WTC11 (cell line): ENCODE data around the gene PNMA8B. TPM values are rescaled to one million over a fixed set of nuclear protein-coding genes. Genes with fewer than 3 reads are reported as not detected.

ENCODE experiments used
- ATAC-seq: fragments of 200-7000 bp; cut with Tn5 transposase; 2 replicates; pipeline ENCODE4 v1.10.0; 2021; ENCODE audit warnings: mild to moderate bottlenecking, moderate library complexity
- CTCF ChIA-PET: fragments of 300-600 bp; sonication (Branson Sonifier 250); formaldehyde crosslinking; loops from one replicate; lab custom pipeline; 2021; ENCODE audit warnings: antibody characterized with exemption; lab: Charles Lee
- POLR2A ChIA-PET: fragments of 350-600 bp; sonication (Branson Sonifier 250); formaldehyde crosslinking; loops from one replicate; lab custom pipeline; 2021; ENCODE audit warnings: antibody characterized with exemption; lab: Charles Lee
- DNase-seq: peaks from one replicate; pipeline ENCODE4 v3.0.0; 2021; ENCODE audit warnings: low spot score
- H3K27ac Mint-ChIP-seq: 2 replicates; pipeline ENCODE4 v1.8.0; 2021; ENCODE audit warnings: mixed read lengths
- H3K27me3 Mint-ChIP-seq: 2 replicates; pipeline ENCODE4 v1.8.0; 2021; ENCODE audit warnings: low read depth, mild to moderate bottlenecking, moderate library complexity, mixed read lengths
- H3K36me3 Mint-ChIP-seq: 2 replicates; pipeline ENCODE4 v1.8.0; 2021; ENCODE audit warnings: mixed read lengths
- H3K4me1 Mint-ChIP-seq: 2 replicates; pipeline ENCODE4 v1.8.0; 2022; ENCODE audit warnings: mixed read lengths
- H3K4me3 Mint-ChIP-seq: 2 replicates; pipeline ENCODE4 v1.8.0; 2021; ENCODE audit warnings: mild to moderate bottlenecking, moderate library complexity, mixed read lengths
- H3K9me3 Mint-ChIP-seq: 2 replicates; pipeline ENCODE4 v1.8.0; 2021; ENCODE audit warnings: mixed read lengths
- ETV6 ChIP-seq: sonication (generic); formaldehyde crosslinking; IDR thresholded peaks from 2 replicates; pipeline ENCODE4 v1.8.1; 2022; ENCODE audit warnings: mild to moderate bottlenecking, missing genetic modification reagents
- FOXJ3 ChIP-seq: sonication (generic); formaldehyde crosslinking; IDR thresholded peaks from 2 replicates; pipeline ENCODE4 v1.9.0; 2021; ENCODE audit warnings: missing genetic modification reagents, mild to moderate bottlenecking, borderline replicate concordance
- FOXP1 ChIP-seq: sonication (generic); formaldehyde crosslinking; IDR thresholded peaks from 2 replicates; pipeline ENCODE4 v1.8.0; 2022; ENCODE audit warnings: missing genetic modification reagents, mild to moderate bottlenecking, moderate library complexity, borderline replicate concordance
- GABPB1 ChIP-seq: sonication (generic); formaldehyde crosslinking; IDR thresholded peaks from 2 replicates; pipeline ENCODE4 v1.8.1; 2023; ENCODE audit warnings: mild to moderate bottlenecking, missing genetic modification reagents
- GTF2I ChIP-seq: fragments of 250-450 bp; sonication (Bioruptor Pico); conservative IDR thresholded peaks from 2 replicates; pipeline ENCODE4 v1.4.0; 2021; ENCODE audit warnings: mild to moderate bottlenecking
- IRF2 ChIP-seq: sonication (generic); formaldehyde crosslinking; IDR thresholded peaks from 2 replicates; pipeline ENCODE4 v1.8.0; 2022; ENCODE audit warnings: low read depth, missing genetic modification reagents, borderline replicate concordance
- KAT7 ChIP-seq: sonication (generic); formaldehyde crosslinking; IDR thresholded peaks from 2 replicates; pipeline ENCODE4 v1.8.1; 2023; ENCODE audit warnings: missing genetic modification reagents, mild to moderate bottlenecking, borderline replicate concordance
- OVOL2 ChIP-seq: fragments of 250-450 bp; sonication (Bioruptor Pico); IDR thresholded peaks from 2 replicates; pipeline ENCODE4 v1.9.0; 2021; ENCODE audit warnings: mild to moderate bottlenecking, borderline replicate concordance
- RELA ChIP-seq: sonication (generic); formaldehyde crosslinking; IDR thresholded peaks from 2 replicates; pipeline ENCODE4 v1.8.1; 2022; ENCODE audit warnings: missing genetic modification reagents, mild to moderate bottlenecking, borderline replicate concordance
- TCF7 ChIP-seq: sonication (generic); formaldehyde crosslinking; IDR thresholded peaks from 2 replicates; pipeline ENCODE4 v1.8.0; 2022; ENCODE audit warnings: mild to moderate bottlenecking, low read depth, missing genetic modification reagents, moderate library complexity
- ZNF263 ChIP-seq: sonication (generic); formaldehyde crosslinking; IDR thresholded peaks from 2 replicates; pipeline ENCODE4 v1.8.1; 2022; ENCODE audit warnings: low read depth, mild to moderate bottlenecking, moderate library complexity, missing genetic modification reagents
- ZNF416 ChIP-seq: fragments of 250-450 bp; sonication (Bioruptor Pico); IDR thresholded peaks from 2 replicates; pipeline ENCODE4 v1.9.0; 2021; ENCODE audit warnings: mild to moderate bottlenecking, inconsistent platforms
- total RNA-seq: library from RNA; stranded (reverse); gene quantifications from 3 replicates; pipeline ENCODE4 v1.2.3, GENCODE V29; 2021
- TF ChIP-seq, protein P1 (sequence below): sonication (generic); formaldehyde crosslinking; IDR thresholded peaks from 2 replicates; pipeline ENCODE4 v1.8.0; 2023; ENCODE audit warnings: missing genetic modification reagents, mild to moderate bottlenecking, borderline replicate concordance
- TF ChIP-seq, protein P2 (sequence below): sonication (generic); formaldehyde crosslinking; IDR thresholded peaks from 2 replicates; pipeline ENCODE4 v1.8.1; 2022; ENCODE audit warnings: mild to moderate bottlenecking, missing genetic modification reagents, moderate library complexity, borderline replicate concordance
- TF ChIP-seq, protein P3 (sequence below): sonication (generic); formaldehyde crosslinking; IDR thresholded peaks from 2 replicates; pipeline ENCODE4 v1.8.1; 2023; ENCODE audit warnings: mild to moderate bottlenecking, missing genetic modification reagents, moderate library complexity
- TF ChIP-seq, protein P4 (sequence below): sonication (generic); formaldehyde crosslinking; conservative IDR thresholded peaks from 2 replicates; pipeline ENCODE4 v1.8.1; 2022; ENCODE audit warnings: mild to moderate bottlenecking, missing genetic modification reagents
- TF ChIP-seq, protein P5 (sequence below): sonication (generic); formaldehyde crosslinking; IDR thresholded peaks from 2 replicates; pipeline ENCODE4 v1.8.1; 2022; ENCODE audit warnings: missing genetic modification reagents, borderline replicate concordance
- TF ChIP-seq, protein P6 (sequence below): sonication (generic); formaldehyde crosslinking; IDR thresholded peaks from 2 replicates; pipeline ENCODE4 v1.8.1; 2023; ENCODE audit warnings: mild to moderate bottlenecking, missing genetic modification reagents, borderline replicate concordance

Gene PNMA8B
- total RNA-seq, 1 experiment from 2014 or later, result 2.8 TPM

DNA sequence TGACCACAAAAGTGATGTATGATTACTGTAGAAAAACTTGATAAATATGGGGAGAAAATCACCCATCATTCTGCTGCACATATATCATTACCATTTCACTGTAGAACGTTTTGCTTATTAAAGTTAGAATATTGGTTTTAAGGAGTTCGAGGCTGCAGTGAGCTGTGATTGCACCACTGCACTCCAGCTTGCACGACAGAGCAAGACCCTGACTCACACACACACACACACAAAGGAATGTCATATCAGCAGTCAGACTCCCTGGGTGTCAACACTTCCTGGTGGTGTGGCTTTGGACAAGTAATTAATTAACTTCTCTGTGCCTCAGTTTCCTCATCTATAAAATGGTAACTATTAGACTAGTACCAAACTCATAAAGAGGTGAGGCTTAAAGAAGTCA lies 13.0 kb downstream of the PNMA8B start:
- CTCF ChIA-PET, result interaction anchor here (1.3 kb wide), 1 partner anchor 87 kb away, joined by 3 read pairs; no protein-coding TSS in a partner anchor
- no peak overlapping the region for H3K4me3 Mint-ChIP-seq
- H3K4me1 Mint-ChIP-seq, result peaks cover 35% of the 10 kb centered on the region
- no peaks in the 10 kb centered on the region for H3K9me3 Mint-ChIP-seq
- POLR2A ChIA-PET, result no interaction called here
- H3K27me3 Mint-ChIP-seq, result peaks cover 20% of the 10 kb centered on the region
- DNase-seq (no peak), ATAC-seq (no peak)
- no peak overlapping the region for H3K27ac Mint-ChIP-seq
- H3K36me3 Mint-ChIP-seq, result no peaks in the 10 kb centered on the region
- TF ChIP-seq KAT7 (CRISPR knock-in tag) (no peak), ZNF416 (CRISPR knock-in tag) (no peak), GTF2I (CRISPR knock-in tag) (no peak), TCF7 (CRISPR knock-in tag) (no peak)
- TF ChIP-seq, protein P1, sequence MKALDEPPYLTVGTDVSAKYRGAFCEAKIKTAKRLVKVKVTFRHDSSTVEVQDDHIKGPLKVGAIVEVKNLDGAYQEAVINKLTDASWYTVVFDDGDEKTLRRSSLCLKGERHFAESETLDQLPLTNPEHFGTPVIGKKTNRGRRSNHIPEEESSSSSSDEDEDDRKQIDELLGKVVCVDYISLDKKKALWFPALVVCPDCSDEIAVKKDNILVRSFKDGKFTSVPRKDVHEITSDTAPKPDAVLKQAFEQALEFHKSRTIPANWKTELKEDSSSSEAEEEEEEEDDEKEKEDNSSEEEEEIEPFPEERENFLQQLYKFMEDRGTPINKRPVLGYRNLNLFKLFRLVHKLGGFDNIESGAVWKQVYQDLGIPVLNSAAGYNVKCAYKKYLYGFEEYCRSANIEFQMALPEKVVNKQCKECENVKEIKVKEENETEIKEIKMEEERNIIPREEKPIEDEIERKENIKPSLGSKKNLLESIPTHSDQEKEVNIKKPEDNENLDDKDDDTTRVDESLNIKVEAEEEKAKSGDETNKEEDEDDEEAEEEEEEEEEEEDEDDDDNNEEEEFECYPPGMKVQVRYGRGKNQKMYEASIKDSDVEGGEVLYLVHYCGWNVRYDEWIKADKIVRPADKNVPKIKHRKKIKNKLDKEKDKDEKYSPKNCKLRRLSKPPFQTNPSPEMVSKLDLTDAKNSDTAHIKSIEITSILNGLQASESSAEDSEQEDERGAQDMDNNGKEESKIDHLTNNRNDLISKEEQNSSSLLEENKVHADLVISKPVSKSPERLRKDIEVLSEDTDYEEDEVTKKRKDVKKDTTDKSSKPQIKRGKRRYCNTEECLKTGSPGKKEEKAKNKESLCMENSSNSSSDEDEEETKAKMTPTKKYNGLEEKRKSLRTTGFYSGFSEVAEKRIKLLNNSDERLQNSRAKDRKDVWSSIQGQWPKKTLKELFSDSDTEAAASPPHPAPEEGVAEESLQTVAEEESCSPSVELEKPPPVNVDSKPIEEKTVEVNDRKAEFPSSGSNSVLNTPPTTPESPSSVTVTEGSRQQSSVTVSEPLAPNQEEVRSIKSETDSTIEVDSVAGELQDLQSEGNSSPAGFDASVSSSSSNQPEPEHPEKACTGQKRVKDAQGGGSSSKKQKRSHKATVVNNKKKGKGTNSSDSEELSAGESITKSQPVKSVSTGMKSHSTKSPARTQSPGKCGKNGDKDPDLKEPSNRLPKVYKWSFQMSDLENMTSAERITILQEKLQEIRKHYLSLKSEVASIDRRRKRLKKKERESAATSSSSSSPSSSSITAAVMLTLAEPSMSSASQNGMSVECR (CRISPR knock-in tag), result no peak
- TF ChIP-seq, protein P2, sequence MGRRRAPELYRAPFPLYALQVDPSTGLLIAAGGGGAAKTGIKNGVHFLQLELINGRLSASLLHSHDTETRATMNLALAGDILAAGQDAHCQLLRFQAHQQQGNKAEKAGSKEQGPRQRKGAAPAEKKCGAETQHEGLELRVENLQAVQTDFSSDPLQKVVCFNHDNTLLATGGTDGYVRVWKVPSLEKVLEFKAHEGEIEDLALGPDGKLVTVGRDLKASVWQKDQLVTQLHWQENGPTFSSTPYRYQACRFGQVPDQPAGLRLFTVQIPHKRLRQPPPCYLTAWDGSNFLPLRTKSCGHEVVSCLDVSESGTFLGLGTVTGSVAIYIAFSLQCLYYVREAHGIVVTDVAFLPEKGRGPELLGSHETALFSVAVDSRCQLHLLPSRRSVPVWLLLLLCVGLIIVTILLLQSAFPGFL (CRISPR knock-in tag), result no peak

DNA sequence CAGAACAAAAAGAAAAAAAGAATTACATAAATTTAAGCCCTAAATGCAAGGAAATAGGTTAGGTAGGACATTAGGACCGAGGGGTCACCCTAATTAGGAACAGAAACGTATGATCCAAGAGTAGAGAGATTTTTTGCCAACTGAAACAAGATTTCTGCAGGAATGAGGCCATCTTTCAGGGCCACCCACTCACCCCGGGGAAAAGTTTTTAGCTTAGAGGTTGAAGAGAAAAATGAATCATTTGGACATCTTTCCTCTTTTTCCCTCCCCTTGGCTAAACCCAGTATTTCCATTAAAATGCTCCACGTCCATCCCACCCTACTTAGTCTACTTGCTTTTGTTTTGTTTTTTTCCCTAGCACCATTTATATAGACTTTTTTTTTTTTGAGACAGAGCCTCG lies 13.7 kb downstream of the PNMA8B start:
- no peaks in the 10 kb centered on the region for H3K36me3 Mint-ChIP-seq
- DNase-seq (no peak), ATAC-seq (no peak)
- H3K9me3 Mint-ChIP-seq, result no peaks in the 10 kb centered on the region
- no peak overlapping the region for H3K4me3 Mint-ChIP-seq
- H3K27ac Mint-ChIP-seq, result no peak overlapping the region
- CTCF ChIA-PET, result interaction anchor here (1.3 kb wide), 1 partner anchor 86 kb away, joined by 3 read pairs; no protein-coding TSS in a partner anchor
- TF ChIP-seq RELA (no peak), FOXP1 (no peak), FOXJ3 (CRISPR knock-in tag) (no peak)
- TF ChIP-seq, protein P3, sequence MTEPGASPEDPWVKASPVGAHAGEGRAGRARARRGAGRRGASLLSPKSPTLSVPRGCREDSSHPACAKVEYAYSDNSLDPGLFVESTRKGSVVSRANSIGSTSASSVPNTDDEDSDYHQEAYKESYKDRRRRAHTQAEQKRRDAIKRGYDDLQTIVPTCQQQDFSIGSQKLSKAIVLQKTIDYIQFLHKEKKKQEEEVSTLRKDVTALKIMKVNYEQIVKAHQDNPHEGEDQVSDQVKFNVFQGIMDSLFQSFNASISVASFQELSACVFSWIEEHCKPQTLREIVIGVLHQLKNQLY (CRISPR knock-in tag), result no peak
- TF ChIP-seq, protein P4, sequence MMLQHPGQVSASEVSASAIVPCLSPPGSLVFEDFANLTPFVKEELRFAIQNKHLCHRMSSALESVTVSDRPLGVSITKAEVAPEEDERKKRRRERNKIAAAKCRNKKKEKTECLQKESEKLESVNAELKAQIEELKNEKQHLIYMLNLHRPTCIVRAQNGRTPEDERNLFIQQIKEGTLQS (CRISPR knock-in tag), result no peak
- TF ChIP-seq, protein P5, sequence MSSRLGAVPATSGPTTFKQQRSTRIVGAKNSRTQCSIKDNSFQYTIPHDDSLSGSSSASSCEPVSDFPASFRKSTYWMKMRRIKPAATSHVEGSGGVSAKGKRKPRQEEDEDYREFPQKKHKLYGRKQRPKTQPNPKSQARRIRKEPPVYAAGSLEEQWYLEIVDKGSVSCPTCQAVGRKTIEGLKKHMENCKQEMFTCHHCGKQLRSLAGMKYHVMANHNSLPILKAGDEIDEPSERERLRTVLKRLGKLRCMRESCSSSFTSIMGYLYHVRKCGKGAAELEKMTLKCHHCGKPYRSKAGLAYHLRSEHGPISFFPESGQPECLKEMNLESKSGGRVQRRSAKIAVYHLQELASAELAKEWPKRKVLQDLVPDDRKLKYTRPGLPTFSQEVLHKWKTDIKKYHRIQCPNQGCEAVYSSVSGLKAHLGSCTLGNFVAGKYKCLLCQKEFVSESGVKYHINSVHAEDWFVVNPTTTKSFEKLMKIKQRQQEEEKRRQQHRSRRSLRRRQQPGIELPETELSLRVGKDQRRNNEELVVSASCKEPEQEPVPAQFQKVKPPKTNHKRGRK (CRISPR knock-in tag), result no peak
- peaks cover 28% of the 10 kb centered on the region for H3K4me1 Mint-ChIP-seq
- peaks cover 14% of the 10 kb centered on the region for H3K27me3 Mint-ChIP-seq
- POLR2A ChIA-PET, result no interaction called here

DNA sequence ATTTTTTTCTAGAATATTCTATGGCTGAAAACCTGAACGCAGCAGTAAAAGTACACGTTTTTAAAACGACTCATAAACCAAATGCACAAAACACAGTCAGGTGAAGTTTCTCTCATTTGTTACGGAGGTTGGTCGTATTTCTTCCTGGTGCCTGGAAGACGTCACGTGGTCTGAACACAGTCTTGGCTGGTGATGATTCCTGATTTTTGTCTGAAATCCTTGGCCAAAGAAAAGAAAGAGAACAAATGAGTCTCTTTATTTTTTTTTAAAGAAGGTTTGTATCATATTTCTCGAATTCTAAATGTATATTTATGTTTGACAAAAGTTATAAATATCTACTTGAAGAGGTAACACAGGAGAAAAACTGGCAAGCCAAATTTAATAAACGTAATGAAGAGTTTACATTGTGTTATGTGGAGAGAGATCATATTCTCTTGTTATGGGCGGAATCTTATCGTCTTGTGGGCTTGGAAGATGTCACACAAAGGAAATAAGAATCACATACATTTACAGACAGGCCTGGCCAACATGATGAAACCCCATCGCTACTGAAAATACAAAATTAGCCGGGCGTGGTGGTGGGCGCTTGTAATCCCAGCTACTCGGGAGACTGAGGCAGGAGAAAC lies 14.3 kb downstream of the PNMA8B start:
- Mint-ChIP-seq H3K9me3 (no peaks in the 10 kb centered on the region), H3K4me3 (no peak overlapping the region), H3K27ac (no peak overlapping the region), H3K36me3 (no peaks in the 10 kb centered on the region), H3K4me1 (peaks cover 26% of the 10 kb centered on the region), H3K27me3 (peaks cover 8% of the 10 kb centered on the region)
- DNase-seq, result no peak
- ChIA-PET CTCF (interaction anchor here (1.3 to 1.8 kb wide), 2 partner anchors 79 to 86 kb away, joined by 3 to 6 read pairs; no protein-coding TSS in a partner anchor), POLR2A (no interaction called here)
- ATAC-seq, result no peak
- no peak for TF ChIP-seq ETV6 (CRISPR knock-in tag)
- no peak for TF ChIP-seq ZNF263 (CRISPR knock-in tag)
- no peak for TF ChIP-seq GABPB1
- no peak for TF ChIP-seq IRF2 (CRISPR knock-in tag)
- TF ChIP-seq, protein P6, sequence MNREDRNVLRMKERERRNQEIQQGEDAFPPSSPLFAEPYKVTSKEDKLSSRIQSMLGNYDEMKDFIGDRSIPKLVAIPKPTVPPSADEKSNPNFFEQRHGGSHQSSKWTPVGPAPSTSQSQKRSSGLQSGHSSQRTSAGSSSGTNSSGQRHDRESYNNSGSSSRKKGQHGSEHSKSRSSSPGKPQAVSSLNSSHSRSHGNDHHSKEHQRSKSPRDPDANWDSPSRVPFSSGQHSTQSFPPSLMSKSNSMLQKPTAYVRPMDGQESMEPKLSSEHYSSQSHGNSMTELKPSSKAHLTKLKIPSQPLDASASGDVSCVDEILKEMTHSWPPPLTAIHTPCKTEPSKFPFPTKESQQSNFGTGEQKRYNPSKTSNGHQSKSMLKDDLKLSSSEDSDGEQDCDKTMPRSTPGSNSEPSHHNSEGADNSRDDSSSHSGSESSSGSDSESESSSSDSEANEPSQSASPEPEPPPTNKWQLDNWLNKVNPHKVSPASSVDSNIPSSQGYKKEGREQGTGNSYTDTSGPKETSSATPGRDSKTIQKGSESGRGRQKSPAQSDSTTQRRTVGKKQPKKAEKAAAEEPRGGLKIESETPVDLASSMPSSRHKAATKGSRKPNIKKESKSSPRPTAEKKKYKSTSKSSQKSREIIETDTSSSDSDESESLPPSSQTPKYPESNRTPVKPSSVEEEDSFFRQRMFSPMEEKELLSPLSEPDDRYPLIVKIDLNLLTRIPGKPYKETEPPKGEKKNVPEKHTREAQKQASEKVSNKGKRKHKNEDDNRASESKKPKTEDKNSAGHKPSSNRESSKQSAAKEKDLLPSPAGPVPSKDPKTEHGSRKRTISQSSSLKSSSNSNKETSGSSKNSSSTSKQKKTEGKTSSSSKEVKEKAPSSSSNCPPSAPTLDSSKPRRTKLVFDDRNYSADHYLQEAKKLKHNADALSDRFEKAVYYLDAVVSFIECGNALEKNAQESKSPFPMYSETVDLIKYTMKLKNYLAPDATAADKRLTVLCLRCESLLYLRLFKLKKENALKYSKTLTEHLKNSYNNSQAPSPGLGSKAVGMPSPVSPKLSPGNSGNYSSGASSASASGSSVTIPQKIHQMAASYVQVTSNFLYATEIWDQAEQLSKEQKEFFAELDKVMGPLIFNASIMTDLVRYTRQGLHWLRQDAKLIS, result no peak
- TF ChIP-seq ZNF416 (CRISPR knock-in tag), result no peak
- TF ChIP-seq OVOL2 (CRISPR knock-in tag), result no peak
